Right ventricle myocardium inferior (tissue), 1 donor: ENCODE measurements around the gene ASPDH. TPM values are rescaled to one million over a fixed set of nuclear protein-coding genes. Genes with fewer than 3 reads are reported as not detected.

Experiments used
- ATAC-seq: fragments of 200-7000 bp; cut with Tn5 transposase; one replicate; pipeline ENCODE4 v1.9.1; 2020; ENCODE audit warnings: mild to moderate bottlenecking, moderate library complexity
- DNase-seq: peaks from one replicate; pipeline ENCODE4 v3.0.0; 2021; ENCODE audit errors: missing footprints
- intact Hi-C: fragments of 100-400 bp; cut with DNase I; formaldehyde crosslinking; loops from one replicate; pipeline ENCODE4 v1.11.0; 2022
- total RNA-seq: library from RNA; stranded (reverse); fragmentation: NEBNext Ultra II Directional; extraction: Animal tissue kit (Norgen Biotek cat#: 25700); gene quantifications from one replicate; pipeline ENCODE4 v1.2.1, GENCODE V29; 2021
- donor health status: DM: no; HTN: yes; CAD: no; lungs with severe emphysema.

The ASPDH gene
- total RNA-seq, 1 donor from 2014 or later: not detected

DNA sequence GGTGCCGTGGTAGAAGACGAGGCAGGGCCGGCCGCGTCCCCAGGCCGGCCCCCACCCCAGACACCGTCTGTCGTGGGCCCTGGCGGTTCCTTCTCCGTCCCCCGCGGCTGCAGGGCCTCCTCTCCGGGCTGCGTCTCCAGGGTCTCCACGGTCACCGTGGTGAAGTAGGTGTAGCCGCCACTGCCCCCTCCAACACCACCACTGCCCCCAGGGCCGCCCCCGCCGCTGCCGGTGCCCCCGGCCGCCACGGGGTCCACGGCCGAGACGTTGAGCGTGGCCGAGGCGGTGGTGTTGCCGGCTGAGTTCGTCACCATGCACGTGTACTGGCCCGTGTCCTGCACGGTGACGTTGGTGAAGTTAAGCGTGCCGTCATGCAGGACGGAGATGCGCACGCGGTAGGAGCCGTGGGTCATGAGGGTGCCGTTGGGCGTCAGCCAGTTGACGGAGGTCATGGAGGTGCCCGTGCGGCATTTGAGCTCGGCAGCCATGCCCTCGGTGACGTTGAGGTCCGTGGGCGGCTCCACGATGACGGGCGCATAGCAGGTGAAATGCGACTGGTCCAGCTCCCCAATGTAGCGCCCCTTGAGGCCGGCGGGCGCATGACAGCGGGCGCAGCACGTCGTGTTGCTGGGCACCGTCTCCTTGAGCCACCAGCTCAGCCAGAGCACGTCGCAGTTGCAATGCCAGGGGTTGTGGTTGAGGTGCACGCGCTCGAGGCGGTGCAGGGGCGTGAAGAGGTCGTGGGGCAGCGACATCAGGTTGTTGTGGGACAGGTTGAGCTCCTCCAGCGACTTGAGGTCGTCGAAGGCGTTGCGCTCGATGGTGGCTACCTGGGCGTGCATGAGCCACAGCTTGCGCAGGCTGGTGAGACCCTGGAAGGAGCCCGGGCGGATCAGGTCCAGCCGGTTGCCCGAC lies 4.6 kb upstream of the ASPDH start:
- DNase-seq: no peak
- ATAC-seq: no peak
- intact Hi-C loops: no loop called here

DNA sequence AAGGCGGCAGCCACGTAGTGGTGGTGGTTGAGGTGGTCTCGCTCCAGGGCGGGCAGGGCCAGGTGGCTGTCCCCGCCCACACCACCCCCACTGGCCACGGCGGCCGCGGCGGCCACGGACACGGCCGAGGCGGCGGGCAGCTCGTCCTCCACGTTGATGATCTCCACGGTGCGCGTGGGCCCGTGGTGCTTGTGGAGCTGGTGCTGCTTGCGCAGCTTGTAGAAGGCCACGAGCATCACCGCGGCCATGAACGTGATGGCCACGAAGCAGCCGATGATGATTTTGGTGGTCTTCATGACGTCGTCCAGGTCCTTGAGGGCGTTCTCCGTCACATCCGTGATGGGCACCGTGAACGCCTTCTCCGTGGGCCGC lies 4.0 kb upstream of the ASPDH start:
- intact Hi-C loops: no loop called here
- DNase-seq: no peak
- ATAC-seq: no peak

DNA sequence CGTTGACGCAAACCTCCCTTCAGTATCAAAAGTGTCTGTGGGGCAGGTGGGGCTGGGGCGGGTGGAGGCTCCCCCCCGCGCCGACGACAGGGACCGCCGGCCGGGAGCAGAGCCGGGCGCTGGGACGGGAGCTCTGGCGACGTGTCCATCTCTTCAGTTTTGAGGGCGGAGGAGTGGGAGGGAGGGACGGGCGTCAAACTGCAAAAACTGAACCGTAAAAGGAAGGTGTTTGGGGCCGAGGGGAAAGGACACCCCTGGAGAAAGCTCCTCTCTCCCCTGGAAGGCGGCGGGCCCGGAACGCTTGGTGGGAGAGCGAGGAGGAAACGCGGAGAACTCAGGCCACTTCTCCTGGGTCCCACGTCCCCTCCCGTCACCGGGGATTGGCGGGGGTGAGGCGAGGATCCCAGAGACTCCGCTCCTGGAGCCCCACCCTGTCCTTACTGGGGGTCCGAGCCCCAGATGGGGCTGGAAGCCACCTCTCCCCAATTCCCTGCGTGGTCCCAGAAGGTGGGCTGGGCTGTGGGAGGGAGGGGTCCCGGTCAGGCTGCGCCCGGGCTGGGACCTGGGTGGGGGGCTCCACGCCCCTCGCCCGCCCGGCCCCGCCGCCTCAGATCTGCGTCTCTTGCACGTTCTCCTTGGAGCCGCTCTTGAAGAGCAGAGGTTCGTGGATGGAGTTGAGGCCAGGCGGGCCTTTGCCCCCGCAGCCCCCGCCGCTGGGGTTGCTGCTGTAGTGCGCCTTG lies 3.4 kb upstream of the ASPDH start:
- intact Hi-C loops: no loop called here
- no peak for ATAC-seq
- DNase-seq: no peak

DNA sequence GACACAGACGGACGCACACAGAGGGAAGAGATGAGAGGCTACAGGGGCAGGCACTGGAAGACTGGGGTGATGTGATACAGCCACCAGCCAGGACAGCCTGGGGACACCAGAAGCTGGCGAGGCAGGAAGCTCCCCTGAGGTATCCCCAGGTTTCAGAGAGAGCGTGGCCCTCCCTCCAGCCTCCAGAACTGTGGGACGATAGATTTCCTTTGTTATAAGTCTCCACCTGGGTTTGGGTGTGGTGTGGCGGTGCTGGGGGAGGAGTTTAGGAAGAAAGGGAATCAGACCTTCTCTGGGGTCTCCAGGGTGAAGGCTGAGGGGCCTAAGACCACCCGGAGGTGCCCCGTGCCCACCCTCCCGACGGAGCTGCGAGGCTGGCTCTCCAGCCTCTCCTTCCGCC lies 2.7 kb upstream of the ASPDH start:
- intact Hi-C loops: no loop called here
- ATAC-seq: no peak
- no peak for DNase-seq

DNA sequence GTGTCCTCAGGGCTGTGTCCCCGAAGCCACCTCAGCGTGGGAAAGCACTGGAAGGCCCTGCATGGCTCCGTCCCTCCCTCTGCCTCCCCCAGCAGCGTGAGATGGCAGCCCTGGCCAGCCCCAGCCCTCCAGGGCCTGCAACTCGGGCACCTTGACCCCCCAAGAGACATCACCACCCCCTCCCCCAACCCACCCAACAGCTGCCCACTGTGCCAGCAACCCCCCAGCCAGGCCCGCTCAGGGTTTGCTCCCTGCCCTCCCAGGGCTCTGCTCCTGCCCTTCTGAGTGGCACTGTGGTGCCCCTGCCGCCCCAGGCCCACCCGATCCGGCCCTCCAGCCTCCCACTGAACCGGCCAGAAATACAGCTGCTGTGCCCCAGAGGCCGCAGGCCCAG lies 1.5 kb upstream of the ASPDH start:
- DNase-seq: no peak
- no peak for ATAC-seq
- intact Hi-C loops: no loop called here

DNA sequence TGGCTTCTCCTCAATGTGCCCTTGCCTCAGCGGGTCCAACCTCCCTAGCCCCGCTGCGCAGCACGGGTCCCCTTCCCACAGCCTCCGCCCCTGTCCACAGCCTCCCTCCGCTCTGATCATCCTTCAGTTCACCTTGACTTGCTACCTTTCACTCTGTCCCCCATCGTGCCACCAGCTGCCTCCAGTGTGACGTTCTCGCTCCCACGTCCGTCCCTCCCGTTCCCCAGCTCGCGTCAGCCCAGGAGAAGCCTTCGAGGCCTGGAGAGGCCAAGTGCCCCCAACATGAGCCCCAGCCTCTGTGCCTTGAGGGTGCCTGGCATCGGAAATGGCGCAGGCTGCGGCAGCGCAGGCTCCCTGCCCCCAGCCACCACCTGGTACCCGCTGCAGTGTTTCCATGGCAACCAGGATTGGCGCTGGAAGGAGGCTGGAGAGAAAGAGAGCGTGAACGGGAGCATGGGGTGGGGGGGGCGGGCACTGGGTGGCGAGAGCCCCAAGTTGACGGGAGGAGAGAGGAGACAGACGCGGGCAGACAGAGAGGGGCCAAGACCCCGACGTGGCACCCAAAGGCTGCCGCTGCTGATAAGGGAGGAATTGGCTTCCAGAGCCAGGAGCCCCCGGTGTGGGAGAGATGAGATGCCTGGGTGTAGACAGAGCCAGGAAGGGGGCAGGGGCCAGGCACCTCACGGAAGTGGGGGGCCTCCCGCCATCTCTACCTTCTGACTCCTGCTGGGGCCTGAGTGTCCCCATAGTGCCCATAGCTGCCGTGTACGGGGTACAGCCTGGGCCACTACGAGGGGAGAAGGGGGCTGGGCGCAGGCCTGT lies 844 bp upstream of the ASPDH start:
- DNase-seq (no peak), ATAC-seq (no peak)
- intact Hi-C loops: no loop called here

DNA sequence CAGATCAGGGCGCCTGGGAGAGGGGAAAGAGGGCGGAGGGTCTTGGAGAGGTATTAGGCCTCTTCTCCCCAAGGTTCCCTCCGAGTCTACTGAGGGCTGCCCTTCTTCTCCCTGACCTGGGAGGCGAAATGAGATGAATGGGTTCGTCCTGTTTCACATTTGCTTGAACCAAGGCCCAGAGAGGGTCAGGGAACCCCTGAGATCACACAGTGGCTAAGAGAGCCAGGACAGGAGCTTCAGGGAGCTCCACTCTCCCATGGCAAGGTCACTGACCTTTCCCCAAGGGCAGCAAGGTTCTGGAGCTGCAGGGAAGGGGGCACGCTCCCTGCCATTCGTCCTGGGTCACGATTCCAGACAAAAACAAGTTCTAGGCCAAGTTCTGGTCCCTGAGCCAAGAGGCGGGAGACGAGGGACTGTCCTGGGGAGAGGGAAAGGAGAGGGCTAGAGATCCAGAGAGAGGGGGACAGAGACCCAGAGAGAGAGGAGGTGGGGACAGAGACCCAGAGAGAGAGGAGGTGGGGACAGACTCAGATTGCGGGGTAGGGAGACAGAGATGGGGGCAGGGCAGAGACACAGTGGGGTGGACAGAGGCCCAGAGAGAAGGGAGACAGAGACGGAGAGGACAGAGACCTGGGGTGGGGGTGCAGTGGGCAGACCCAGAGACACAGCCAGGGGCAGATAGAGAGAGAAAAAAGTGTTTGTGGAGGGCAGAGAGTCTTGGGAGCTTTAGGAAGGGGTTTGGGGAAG lies 541 bp downstream of the ASPDH start:
- ATAC-seq: no peak
- intact Hi-C loops: no loop called here
- DNase-seq: no peak

DNA sequence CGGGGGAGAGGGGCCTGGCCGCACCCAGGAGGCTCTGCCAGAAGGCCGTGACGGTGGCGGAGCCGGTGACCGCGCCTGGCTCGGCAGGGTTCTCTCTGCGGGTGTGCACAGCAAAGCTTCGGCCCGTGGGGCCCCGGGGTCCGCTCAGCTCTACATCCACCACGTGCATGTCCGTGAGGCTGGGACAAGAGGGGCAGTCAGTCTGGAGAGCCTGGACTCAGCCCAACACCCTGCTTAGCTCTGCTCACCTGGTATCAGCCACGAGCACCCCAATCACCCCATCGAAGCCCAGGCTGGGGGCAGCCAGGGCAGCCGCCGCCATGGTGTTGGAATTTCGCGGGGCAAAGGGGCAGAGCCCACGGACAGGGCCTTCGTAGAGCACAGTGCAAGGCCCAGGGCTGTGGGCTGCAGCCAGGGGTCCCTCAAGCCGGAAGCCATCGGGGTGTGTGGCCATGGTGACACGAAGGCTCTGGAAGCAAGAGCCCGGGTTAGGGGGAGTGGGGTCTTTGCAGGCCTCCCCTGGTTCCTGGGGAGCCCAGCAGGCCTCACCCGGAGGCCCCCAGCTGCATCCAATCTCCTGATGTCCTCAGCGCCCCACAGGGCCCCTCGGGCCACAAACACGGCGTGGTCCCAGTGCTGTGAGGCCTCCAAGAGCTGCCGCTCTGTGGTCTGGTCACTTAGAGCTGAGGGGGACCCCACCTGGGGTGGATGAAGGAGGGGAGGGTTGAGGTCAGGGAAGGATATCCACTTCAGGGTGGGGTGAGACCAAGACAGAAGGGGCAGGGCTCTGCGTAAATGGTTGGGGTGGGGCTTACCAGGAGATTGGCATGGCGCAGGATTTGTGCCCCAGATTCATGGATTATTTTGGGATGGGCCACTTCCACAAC lies 1.4 kb downstream of the ASPDH start:
- intact Hi-C loops: no loop called here
- ATAC-seq: no peak
- no peak for DNase-seq

DNA sequence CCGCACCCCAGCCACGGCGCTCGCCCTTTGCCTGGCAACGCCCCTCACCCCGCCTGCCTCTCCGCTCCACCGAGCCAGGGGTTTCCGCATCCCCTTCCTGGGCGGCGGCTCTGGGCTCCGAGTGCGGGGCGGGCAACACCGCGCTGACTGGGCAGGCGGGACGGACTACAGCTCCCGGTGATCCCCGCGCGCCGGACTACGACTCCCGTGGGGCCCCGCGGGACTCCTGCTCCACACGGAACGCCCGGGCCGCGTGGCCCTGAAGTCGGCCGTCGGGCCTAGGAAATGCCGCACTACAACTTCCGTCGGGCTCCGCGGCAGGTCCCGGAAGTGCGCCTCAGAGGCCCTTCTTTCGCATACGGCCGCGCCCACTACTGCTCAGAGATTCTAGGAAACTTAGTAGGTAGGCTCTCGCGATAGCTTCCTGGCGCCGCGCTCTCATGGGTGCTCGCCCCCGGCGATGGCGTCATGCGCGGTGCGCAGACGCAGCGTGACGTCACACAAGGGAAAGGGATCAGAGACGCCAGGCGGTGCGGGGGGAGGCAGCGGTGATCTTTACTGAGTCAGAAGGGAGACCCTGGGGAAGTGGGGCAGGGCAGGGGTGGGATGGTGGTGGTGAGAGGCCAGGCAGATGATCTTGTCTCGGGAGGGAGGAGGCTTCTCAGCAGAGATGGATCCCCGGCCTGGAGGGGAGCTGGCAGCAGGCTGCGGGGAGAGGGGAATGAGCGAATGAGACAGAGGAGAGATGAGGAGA lies 2.5 kb downstream of the ASPDH start, which contains the start of gene JOSD2:
Gene JOSD2, minus strand, starts transcription at position 123 of the 754 bp plus-strand sequence. CDS start 760 bp downstream, outside the sequence.
- peak; percentile 97 for ATAC-seq
- DNase-seq: peak; percentile 100
- intact Hi-C loops: loop anchor here (1.0 kb wide), 1 partner anchor 35 kb away; the partner anchor contains the start of genes EMC10 and GARIN5A

DNA sequence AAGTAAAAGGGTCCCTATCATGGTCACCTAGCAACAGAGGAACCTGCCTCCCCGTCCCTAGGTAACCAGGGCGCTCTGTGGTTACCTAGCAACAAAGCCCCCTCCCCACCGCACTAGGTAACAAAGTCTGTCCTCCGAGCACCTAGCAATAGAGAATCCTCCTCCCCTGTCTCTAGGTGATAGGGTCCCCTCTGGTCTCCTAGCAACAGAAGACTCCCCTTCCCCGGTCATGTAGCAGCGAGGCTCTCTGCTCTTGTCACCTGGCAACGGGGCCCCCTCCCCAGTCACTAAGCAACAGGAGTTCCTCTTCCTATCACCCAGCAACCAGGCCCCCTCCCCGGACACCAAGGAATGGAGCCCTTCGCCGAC lies 3.0 kb downstream of the ASPDH start:
- no peak for ATAC-seq
- intact Hi-C loops: loop anchor here (1.0 kb wide), 1 partner anchor 34 kb away; the partner anchor contains the start of genes EMC10 and GARIN5A
- DNase-seq: no peak

DNA sequence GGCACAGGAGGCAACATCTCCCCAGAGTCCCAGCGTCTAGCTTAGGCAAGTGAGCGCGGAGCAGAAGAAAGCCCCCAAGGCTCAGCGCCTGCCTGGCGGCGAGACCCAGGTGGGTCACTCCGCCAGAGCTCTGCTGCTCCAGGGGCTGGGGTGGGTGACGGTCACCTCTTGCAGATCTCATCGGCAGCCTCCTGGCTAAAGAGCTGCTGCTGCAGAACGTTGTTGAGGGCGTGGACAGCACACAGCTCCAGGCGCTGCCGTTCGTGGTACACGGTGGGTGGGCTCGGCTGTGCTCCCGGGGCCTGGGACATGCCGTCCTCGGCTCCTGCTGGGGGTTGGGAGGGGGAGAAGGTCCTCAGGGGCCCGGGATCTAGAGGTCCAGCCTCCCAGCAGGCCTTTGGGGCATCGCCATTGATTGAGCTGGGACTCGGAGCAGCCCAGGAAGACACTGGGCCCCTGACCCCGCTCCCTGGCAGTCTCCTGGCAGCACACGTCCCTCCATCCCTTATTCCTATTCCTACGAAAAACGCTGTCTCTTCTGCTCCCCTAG lies 3.5 kb downstream of the ASPDH start:
- ATAC-seq (no peak), DNase-seq (no peak)
- intact Hi-C loops: no loop called here

DNA sequence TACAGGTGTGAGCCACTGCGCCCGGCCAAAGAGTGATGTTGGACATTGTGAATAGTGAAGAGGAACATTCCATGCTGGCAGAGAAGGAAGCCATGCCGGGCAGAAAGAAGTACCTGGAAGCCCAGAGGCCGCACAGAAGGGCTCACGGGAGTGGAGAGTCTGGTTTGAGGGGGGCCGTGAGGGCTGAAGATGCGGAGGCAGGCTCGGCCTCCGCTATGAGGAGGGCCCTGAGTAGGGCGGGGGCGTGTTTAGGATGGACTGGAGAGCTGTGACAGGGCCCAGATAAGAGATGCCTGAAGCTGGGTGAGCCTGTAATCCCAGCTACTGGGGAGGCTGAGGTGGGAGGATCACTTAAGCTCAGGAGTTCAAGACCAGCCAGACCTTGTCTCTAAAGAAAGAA lies 4.3 kb downstream of the ASPDH start:
- intact Hi-C loops: no loop called here
- peak; percentile 68 for DNase-seq
- ATAC-seq: no peak

DNA sequence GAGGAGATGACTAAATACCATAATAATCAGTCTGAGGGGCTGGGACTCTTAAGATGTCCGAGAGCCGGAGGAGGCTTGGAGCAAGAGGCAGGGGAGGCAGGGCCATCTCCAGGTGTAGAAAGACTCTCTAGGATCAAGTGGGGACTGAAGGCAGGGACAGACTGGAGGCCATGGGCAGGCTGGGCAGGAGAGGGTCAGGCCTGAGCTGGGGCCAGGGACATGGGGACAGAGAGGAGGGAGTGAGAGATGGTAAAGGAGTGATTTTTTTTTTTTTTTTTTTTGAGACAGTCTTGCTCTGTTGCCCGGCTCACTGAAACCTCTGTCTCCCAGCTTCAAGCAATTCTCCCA lies 4.9 kb downstream of the ASPDH start:
- intact Hi-C loops: no loop called here
- no peak for ATAC-seq
- no peak for DNase-seq

DNA sequence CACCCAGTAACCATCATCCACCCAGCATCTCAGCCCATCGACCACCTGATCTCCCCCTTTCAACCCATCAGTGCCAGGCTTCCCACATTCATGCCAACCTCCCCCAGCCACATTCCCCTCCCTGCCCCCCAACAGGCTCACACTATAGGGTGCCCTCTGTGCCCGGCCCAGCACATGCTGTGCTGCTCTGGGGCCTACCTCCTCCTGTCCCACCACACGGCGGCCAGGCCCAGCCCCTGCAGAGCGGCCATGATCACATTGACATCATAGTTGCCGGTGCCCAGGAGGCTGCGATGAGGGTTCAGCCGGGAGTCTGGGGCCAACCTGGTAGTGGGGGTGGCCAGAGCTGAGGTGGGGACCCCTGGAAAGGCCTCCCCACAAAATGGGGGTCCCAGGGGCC lies 6.3 kb downstream of the ASPDH start:
- ATAC-seq (no peak), DNase-seq (peak; percentile 37)
- intact Hi-C loops: no loop called here

DNA sequence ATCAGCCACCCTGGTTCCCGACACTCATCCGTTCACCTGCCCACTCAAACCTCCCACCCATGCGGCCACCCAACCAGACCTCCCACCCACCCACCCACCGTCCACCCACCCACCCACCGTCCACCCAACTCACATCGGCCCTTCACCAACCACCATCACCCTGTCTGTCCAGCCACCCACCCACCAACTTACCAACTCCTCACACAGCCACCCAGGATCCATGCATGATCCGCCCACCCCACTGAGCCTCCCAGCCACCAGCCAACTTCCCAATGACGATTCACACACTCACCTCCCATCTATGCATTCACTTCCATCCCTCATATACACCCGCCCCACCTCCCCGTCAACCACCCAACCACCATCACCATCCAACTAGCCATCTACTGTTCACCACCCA lies 7.0 kb downstream of the ASPDH start:
- intact Hi-C loops: no loop called here
- ATAC-seq: no peak
- peak; percentile 55 for DNase-seq

DNA sequence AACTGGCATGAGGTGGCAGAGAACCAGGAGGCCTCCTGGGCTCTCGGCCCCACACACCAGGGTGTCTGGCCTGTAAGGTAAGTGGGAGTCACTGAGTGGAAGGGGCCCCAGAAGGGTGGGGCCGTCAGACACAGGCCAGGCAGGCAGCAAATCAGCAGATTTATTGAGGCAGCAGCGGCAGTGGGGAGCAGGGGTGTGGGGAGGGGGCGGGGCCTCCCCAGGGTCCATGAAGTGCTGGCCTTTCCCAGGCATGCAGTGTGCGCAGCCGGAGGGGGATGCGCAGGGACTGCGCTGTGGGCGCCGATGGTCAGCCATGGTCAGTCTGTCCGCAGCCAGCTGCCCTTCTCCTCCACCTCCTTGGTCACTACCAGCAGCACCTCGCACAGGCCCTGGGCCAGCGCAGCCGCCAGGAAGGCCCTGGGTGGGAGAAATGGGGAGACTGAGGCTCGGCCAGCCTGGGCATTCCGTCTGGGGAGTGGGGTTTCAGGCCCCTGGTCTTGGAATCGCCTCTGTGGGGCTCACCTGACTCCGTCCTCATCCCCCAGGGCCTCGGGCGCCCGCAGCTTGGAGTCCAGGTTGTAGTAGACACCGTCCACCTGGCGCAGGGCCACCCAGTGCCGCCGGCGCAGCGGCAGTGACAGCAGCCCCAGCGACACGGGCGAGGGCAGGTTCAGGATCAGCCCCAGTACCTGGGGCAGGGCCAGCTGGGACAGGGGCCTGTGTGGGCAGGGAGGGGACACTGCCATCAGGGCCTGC lies 7.7 kb downstream of the ASPDH start:
- ATAC-seq (no peak), DNase-seq (peak; percentile 66)
- intact Hi-C loops: no loop called here
